ENCODE measurements around the gene CEPT1.

The CEPT1 gene

GRCh38 chr1:111147948-111148347, 7.9 kb downstream of the CEPT1 start:
- DNase-seq, result no peak

- no peak for DNase-seq
Observed at GRCh38 chr1:111148376-111148881, 8.4 kb downstream of the CEPT1 start.

DNA sequence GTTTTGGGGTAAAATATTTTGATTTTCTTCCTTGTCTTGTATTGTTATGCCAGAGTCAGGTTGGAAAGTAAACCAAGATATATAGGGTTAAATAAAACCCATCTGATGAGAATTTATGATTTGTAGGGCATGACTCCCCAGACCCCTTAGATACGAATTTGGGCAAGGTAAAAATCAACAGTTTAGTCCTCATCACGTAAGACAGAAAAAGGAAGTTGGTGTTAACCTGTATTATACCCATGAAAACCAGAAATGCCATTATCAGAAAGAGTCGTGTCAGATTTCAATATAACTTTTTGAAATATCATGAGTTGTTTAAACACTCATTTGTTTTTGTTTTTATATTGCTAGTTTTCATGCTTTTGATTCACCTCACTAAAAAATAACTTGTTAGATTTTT, 11.8 kb downstream of the CEPT1 start:
- DNase-seq, result no peak

DNA sequence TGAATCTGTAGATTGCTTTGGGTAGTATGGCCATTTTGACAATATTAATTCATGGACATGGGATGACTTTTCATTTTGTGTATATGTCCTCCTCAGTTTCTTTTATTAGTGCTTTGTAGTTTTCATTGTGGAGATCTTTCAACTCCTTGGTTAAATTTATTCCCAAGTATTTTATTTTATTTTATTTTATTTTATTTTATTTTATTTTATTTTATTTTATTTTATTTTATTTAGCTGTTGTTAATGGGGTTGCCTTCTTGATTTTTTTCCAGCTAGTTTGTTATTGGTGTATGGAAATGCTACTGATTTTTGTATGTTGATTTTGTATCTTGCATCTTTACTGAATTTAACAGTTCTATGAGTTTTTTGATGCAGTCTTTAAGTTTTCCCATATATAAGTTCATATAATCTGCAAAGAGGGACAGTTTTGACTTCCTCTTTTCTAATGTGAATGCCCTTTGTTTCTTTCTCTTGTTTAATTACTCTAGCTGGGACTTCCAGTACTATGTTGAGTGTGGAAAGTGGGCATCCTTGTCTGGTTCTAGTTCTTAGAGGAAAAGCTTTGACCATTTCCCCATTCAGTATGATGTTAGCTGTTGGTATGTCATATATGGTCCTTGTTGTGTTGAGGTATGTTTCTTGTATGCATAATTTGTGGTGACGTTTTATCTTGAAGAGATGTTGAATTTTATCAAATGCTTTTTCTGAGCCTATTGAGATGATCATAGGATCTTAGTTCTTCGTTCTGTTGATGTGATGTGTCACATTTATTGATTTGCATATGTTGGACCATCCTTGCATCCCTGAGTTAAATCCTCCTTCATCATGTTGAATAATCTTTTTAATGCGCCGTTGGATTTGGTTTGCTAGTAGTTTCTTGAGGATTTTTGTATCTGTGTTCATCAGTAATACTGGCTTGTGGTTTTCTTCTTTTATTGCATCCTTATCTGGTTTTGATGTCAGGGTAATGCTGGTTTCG, 14.3 kb downstream of the CEPT1 start:
- DNase-seq, result no peak

- no peak for DNase-seq
Observed at GRCh38 chr1:111157431-111157830, 17.4 kb downstream of the CEPT1 start.

DNA sequence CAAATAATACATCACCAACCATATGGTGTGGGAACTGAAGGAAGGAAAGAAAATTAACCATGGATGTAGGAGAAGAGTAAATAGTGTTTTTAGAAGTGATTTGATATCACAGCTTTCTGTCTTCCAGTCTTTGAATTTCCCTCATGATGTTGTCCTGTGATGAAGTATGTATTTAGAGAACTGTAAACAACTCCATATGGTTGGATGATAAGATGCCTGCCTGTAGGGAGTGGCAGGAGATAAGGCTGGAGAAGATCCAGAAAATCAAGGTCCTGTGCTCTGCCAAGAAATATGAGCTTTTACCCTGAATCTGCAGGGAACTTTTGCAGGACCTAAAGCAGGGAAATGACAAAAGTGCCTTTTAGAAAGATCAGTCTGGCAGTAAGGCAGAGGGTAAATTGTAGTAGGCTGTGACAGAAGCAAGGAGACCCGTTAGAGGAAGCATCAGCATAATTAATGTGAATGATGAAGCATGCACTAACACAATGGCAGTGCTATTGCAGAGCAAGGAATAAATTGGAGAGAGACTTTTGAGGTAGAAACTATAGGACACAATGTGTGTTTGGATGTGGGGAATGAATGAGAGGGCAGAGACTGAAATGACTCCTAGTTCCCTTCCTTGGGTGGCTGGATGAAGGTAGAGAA, 21.9 kb downstream of the CEPT1 start:
- DNase-seq, result no peak

- no peak for DNase-seq
Observed at GRCh38 chr1:111162488-111162880, 22.5 kb downstream of the CEPT1 start.

- DNase-seq, result no peak
Observed at GRCh38 chr1:111163363-111163762, 23.3 kb downstream of the CEPT1 start.

GRCh38 chr1:111164151-111164550, 24.1 kb downstream of the CEPT1 start:
- DNase-seq, result no peak

DNA sequence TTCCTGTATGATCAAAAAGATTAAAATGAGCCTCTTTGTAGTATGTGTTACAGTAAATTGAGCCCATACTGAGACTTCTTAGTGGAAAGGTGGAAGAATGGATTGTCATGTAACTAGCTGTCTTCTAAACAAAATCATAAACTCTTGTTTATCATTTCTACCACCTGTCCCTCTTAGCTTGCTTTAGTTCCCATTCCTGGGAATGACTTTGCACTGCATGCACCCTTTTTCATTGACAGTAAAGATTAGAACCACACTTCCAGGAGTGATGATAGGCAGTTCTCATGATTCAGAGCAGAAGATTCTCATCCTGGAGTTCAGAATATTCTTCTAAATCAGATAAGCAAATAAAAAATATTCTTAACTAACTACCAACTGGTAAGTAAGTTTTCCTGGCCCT, 32.4 kb downstream of the CEPT1 start:
- no peak for DNase-seq

GRCh38 chr1:111174070-111174469, 34.0 kb downstream of the CEPT1 start:
- DNase-seq, result no peak

DNA sequence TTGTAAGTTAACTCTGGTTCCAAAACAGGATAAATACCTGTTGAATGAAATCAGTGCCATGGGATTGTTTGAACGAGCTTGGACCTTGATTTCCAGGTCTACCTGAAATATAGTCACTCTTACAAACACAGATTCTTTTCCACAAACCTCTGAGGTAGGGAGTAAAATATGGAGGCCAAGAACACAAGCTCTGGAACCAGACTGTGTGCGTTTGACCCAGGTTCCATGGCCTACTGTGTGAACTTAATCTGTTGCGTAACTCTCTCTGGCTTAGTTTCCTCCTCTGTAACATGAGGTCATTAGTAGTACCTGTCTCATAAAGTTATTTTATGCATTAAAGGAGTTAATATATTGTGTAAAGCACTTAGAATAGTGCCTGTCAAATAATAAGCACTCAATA, 35.3 kb downstream of the CEPT1 start:
- DNase-seq, result no peak

- no peak for DNase-seq
Observed at GRCh38 chr1:111176678-111177077, 36.7 kb downstream of the CEPT1 start.

DNA sequence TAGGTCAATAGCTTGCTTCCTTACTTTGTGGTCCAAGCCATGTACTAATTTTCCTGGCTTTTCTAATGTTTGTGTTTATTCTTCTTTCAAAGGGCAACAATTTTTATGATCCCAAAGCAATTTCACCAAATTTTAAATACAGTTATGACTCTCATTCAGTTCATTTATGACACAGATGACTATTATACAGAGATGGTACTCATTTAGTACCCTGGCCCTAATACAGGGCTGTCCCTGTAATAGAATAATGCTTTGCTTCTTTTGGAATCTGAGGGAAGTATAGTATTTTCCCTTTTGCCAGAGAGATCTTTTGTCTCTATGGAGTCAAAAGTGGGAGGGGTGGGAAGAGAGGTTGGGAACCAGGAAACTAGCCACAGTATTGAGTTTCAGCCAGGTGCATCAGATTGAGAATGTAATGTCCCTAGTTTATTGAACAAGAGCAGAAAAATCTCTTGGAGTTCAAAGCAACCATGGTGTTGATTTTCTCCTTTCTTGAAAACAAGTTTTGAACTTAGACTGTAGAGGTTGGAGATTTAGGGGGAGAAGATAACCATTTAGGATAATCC, 40.0 kb downstream of the CEPT1 start:
- DNase-seq, result no peak

DNA sequence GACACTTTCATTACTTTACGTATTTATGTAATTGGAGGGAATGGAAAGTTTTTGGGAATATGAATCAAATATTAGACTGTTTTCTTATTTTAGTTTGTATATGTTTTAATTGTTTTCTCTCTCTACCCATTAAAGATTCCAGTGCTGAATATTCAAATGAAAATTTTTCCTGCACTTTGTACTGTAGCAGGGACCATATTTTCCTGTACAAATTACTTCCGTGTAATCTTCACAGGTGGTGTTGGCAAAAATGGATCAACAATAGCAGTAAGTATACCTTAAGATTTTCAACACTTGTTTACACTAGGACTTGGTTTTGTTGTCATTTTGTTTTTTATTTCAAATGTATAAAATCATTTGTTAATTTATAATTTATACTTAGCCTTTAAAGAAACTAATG, 42.0 kb downstream of the CEPT1 start:
- no peak for DNase-seq

DNA sequence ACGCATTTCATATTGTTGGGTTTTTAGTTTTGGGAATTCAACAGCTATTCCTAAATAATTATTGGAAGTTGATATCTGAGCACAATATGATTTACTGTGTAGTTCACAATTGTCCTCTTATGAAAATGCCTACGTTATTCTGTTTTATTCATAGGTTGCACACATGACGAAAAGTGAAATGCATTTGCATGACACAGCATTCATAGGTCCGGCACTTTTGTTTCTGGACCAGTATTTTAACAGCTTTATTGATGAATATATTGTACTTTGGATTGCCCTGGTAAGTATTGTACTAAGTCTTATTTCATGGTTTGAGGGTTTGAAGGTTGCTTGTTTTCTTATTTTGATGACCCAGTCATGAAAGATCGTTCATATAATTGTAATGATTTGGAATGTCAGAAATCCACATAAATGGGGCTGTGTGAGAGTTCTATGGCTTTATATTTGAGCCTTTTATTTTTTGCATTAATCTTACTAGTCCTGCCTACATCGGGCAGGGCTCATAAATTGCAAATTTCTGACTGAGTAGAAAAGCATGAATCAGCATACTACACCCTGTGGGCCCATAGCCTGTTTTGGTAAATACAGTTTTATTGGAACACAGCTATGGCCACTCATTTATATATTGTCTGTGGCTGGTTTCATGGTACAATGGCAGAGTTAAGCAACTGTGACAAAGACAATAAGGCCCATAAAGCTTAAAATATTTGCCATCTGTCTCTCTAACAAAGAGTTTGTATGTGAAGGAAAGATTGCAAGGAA, 43.5 kb downstream of the CEPT1 start:
- DNase-seq, result no peak

DNA sequence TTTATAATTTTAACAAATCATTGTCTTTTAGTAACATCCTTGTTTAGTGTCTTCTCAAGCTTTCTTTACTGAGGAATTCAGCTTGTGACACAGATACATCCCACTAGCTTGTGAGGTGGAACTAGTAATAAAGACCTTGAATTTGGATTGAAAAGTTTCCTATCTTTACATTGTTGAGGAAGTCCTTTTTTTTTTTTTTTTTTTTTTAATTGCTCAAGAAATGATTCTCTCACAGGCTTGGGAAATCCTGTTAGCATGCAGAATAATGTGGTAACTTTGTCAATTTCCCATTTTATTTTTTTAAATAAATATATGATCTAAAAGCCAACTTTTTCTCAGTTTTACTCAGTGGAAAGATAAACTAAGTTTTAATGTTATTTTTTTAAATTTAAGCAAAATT, 44.6 kb downstream of the CEPT1 start:
- DNase-seq, result no peak

DNA sequence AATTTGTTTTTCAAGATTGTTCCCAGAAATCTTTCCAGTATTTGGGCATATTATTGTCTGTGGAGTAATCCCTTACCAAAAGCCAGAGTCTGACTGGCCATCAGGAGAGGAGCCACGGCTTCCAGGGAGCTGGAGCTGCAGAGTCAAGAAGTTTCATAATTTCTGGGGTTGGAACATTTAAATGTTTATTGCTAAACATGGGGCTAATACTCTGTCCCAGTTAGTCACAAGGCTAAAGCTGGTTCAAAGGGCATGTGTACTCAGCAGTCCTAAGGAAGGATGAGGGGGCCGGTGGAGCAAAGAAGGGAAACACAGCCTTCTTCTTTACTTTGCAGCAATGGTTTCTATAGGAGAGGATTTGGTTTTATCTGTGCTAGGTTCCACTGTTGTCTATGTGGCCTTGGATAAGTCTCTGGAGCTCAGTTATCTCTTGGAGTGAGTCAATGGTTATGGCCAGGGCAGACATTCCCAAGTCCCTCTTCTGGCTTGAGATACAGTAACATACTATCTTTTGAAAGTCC, 51.0 kb downstream of the CEPT1 start:
- no peak for DNase-seq

- DNase-seq, result no peak
Observed at GRCh38 chr1:111191496-111191895, 51.5 kb downstream of the CEPT1 start.

- no peak for DNase-seq
Observed at GRCh38 chr1:111192074-111192473, 52.1 kb downstream of the CEPT1 start.

DNA sequence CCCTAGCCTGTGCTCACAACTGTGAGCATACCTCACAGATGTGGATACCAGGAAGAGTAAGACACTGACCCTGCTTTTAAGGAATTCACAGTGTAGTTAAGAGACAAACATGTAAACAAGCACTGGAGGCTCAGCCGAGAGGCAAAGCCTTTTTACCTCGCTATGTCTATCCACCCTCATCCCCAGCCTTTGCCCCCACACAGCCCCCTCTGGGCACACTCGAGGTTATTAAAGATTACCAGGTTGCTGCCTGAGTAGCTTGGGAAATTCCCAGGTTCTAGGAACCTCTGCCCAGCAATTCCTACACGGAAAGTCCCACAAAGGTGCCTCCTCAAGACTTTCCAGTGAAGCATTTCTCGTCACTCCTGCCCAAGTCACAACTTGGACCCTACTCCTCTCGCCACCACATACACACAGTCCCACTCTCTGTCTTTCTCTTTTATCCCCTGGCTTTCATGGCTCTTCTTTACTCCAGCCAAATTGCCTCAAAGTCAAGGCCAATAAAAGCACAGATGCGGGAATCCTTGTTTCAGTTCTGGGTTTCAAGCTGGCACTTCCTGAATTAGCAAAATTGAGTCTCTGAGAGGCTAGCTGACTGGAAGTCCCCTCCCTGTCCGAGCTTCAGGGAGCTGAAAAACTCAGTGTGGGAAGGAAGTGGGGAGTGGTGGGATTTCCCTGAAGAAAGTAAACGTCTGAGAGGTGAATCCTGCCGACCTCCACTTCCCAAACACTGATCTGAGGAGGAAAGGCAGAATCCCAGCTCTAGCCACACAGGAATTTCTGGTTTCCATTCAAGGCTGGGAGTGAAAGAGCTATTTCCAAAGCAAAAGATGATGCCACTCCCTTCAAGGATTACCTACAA, 52.9 kb downstream of the CEPT1 start:
- no peak for DNase-seq

Data from COR-L47 (cell line).